ENCODE data around the gene TMPRSS15.
"Not testable (repeated sequence)": the region's sequence is repeated elsewhere in the genome, so short reads cannot be mapped to it uniquely, and the experiment has no call there.

TMPRSS15 gene

GRCh38 chr21:18403735-18404450 lies at the start of gene TMPRSS15:
TMPRSS15 (minus strand) TSS chr21:18403785; CDS start chr21:18403622, 163 bp downstream.
- DNase-seq: no peak

- DNase-seq: no peak
These were observed 48.1 kb upstream of the TMPRSS15 start for GRCh38 chr21:18451670-18452069.

- DNase-seq: no peak
These were observed 46.3 kb upstream of the TMPRSS15 start for GRCh38 chr21:18449605-18450550.

- no peak for DNase-seq
These were observed 40.1 kb upstream of the TMPRSS15 start for GRCh38 chr21:18443701-18444100.

- DNase-seq: no peak
These were observed 39.5 kb upstream of the TMPRSS15 start for GRCh38 chr21:18443085-18443484.

GRCh38 chr21:18430341-18430740 lies 26.8 kb upstream of the TMPRSS15 start:
- DNase-seq: no peak

- DNase-seq: no peak
These were observed 20.7 kb upstream of the TMPRSS15 start for GRCh38 chr21:18424276-18424675.

- no peak for DNase-seq
These were observed 13.7 kb upstream of the TMPRSS15 start for GRCh38 chr21:18417141-18417790.

- no peak for DNase-seq
These were observed 8.0 kb upstream of the TMPRSS15 start for GRCh38 chr21:18411565-18411964.

GRCh38 chr21:18409579-18409978 lies 6.0 kb upstream of the TMPRSS15 start:
- no peak for DNase-seq

- DNase-seq: no peak
These were observed 4.7 kb downstream of the TMPRSS15 start for GRCh38 chr21:18398843-18399242.

- no peak for DNase-seq
These were observed 15.6 kb downstream of the TMPRSS15 start for GRCh38 chr21:18387994-18388393.

- no peak for DNase-seq
These were observed 18.8 kb downstream of the TMPRSS15 start for GRCh38 chr21:18384771-18385170.

- not testable (repeated sequence) for DNase-seq
These were observed 20.5 kb downstream of the TMPRSS15 start for GRCh38 chr21:18382934-18383619.

GRCh38 chr21:18382141-18382540 lies 21.4 kb downstream of the TMPRSS15 start:
- no peak for DNase-seq

- DNase-seq: no peak
These were observed 30.0 kb downstream of the TMPRSS15 start for GRCh38 chr21:18373606-18374005.

- DNase-seq: no peak
These were observed 33.3 kb downstream of the TMPRSS15 start for GRCh38 chr21:18370301-18370700.

GRCh38 chr21:18369115-18369514 lies 34.5 kb downstream of the TMPRSS15 start:
- no peak for DNase-seq

GRCh38 chr21:18368205-18368604 lies 35.4 kb downstream of the TMPRSS15 start:
- no peak for DNase-seq

GRCh38 chr21:18356801-18357200 lies 46.8 kb downstream of the TMPRSS15 start:
- no peak for DNase-seq

GRCh38 chr21:18354947-18355346 lies 48.6 kb downstream of the TMPRSS15 start:
- DNase-seq: no peak

GRCh38 chr21:18350216-18350615 lies 53.4 kb downstream of the TMPRSS15 start:
- DNase-seq: no peak

- no peak for DNase-seq
These were observed 54.1 kb downstream of the TMPRSS15 start for GRCh38 chr21:18349468-18349867.

All from stimulated activated CD4-positive, alpha-beta T cell treated with anti-CD3 and anti-CD28 coated beads, Interleukin-4, amount 100 ng/mL, for 4 hours (primary cell).